SU-DHL-6 (cell line): ENCODE data around the gene SLC26A6.

ENCODE experiments used
- CTCF ChIP-seq: fragments of 200-600 bp; sonication (generic); IDR thresholded peaks from one replicate; pipeline ENCODE4 v1.5.1; 2017; ENCODE audit warnings: antibody characterized with exemption, mild to moderate bottlenecking, low read length, moderate library complexity; ENCODE audit not compliant: insufficient read depth, poor library complexity, severe bottlenecking
- EZH2phosphoT487 ChIP-seq: fragments of 200-600 bp; sonication (generic), shearing (Covaris generic); conservative IDR thresholded peaks from 2 replicates; pipeline ENCODE4 v1.6.1; 2018; ENCODE audit warnings: mild to moderate bottlenecking, antibody characterized with exemption, low read length, moderate library complexity, mixed read lengths

- no peak for TF ChIP-seq CTCF
- TF ChIP-seq EZH2phosphoT487, result no peak
These were observed 25.9 kb downstream of the SLC26A6 start, which contains the start of gene UQCRC1 for GRCh38 chr3:48609088-48610005.
